DND-41 (cell line): ENCODE data around the gene DDIT4.

Experiments
- EZH2 ChIP-seq: IDR thresholded peaks from 3 replicates; pipeline ENCODE4 v1.6.1; 2012; ENCODE audit warnings: borderline replicate concordance, low read depth, mild to moderate bottlenecking, moderate library complexity, low read length, inconsistent platforms; ENCODE audit not compliant: severe bottlenecking
- TF ChIP-seq, protein P1 (sequence below): IDR thresholded peaks from 2 replicates; pipeline ENCODE4 v1.5.1; 2012; ENCODE audit warnings: borderline replicate concordance, low read length, moderate library complexity, mild to moderate bottlenecking; ENCODE audit not compliant: poor library complexity, severe bottlenecking; ENCODE audit errors: extremely low read depth

- TF ChIP-seq, protein P1, sequence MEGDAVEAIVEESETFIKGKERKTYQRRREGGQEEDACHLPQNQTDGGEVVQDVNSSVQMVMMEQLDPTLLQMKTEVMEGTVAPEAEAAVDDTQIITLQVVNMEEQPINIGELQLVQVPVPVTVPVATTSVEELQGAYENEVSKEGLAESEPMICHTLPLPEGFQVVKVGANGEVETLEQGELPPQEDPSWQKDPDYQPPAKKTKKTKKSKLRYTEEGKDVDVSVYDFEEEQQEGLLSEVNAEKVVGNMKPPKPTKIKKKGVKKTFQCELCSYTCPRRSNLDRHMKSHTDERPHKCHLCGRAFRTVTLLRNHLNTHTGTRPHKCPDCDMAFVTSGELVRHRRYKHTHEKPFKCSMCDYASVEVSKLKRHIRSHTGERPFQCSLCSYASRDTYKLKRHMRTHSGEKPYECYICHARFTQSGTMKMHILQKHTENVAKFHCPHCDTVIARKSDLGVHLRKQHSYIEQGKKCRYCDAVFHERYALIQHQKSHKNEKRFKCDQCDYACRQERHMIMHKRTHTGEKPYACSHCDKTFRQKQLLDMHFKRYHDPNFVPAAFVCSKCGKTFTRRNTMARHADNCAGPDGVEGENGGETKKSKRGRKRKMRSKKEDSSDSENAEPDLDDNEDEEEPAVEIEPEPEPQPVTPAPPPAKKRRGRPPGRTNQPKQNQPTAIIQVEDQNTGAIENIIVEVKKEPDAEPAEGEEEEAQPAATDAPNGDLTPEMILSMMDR: no peak
- TF ChIP-seq EZH2: no peak
Measured at GRCh38 chr10:72265990-72266865, 7.5 kb upstream of the DDIT4 start.
